ENCODE data around the gene LEFTY2. TPM values are rescaled to one million over a fixed set of nuclear protein-coding genes. Genes with fewer than 3 reads are reported as not detected.

Gene LEFTY2
- total and polyA plus RNA-seq, 4 experiments from 2014 or later: not detected

GRCh38 chr1:225919906-225920305 is 21.1 kb downstream of the LEFTY2 start:
- intact Hi-C loops (cut with micrococcal nuclease): no loop called here
- no peak overlapping the region for H3K27ac ChIP-seq (ENCODE audit: low read depth, low read length)
- peaks cover 47% of the 10 kb centered on the region for H3K4me1 ChIP-seq (ENCODE audit: insufficient read depth, low read length)
- H3K4me3 ChIP-seq (ENCODE audit: low read length in 2 of 2): no peak overlapping the region
- no peaks in the 10 kb centered on the region for H3K27me3 ChIP-seq (ENCODE audit: insufficient read depth, low read length)
- H3K27ac Mint-ChIP-seq: peak overlapping the region in 3 of 7 donors; percentile 9 to 79 (median 57)
- peaks cover 28 to 49% of the 10 kb centered on the region in 2 donors for H3K36me3 Mint-ChIP-seq
- H3K36me3 ChIP-seq (ENCODE audit: insufficient read depth, low read length): peaks cover 29% of the 10 kb centered on the region
- ChIA-PET CTCF (ENCODE audit: partially characterized antibody) (interaction anchor here (0.6 to 1.6 kb wide), 5 partner anchors 8 to 206 kb away, joined by 3 to 4 read pairs (median 3); no protein-coding TSS in a partner anchor), POLR2A (ENCODE audit: partially characterized antibody) (interaction anchor here (0.9 to 6.2 kb wide), 5 partner anchors 19 to 74 kb away, joined by 3 to 61 read pairs (median 3); partner anchors contain the start of gene TMEM63A)
- H3K27me3 Mint-ChIP-seq: no peaks in the 10 kb centered on the region
- no peaks in the 10 kb centered on the region for H3K9me3 ChIP-seq (ENCODE audit: control insufficient read depth in 1 of 2, low read length in 2 of 2)
- peaks cover 14 to 48% (median 30%) of the 10 kb centered on the region in 4 donors for H3K4me1 Mint-ChIP-seq
- DNase-seq: no peak
- no peaks in the 10 kb centered on the region for H3K9me3 Mint-ChIP-seq
- H3K4me3 Mint-ChIP-seq: peak overlapping the region in 5 of 8 donors; percentile 15 to 45 (median 36)

GRCh38 chr1:225918280-225918679 is 22.7 kb downstream of the LEFTY2 start:
- Mint-ChIP-seq H3K36me3 (peaks cover 28 to 43% of the 10 kb centered on the region in 2 donors), H3K4me1 (peaks cover 14 to 41% (median 26%) of the 10 kb centered on the region in 4 donors), H3K27ac (no peak overlapping the region), H3K27me3 (no peaks in the 10 kb centered on the region), H3K9me3 (no peaks in the 10 kb centered on the region), H3K4me3 (no peak overlapping the region)
- intact Hi-C loops (cut with micrococcal nuclease): no loop called here
- POLR2A ChIA-PET (ENCODE audit: partially characterized antibody): no interaction called here
- peaks cover 40% of the 10 kb centered on the region for H3K4me1 ChIP-seq (ENCODE audit: insufficient read depth, low read length)
- H3K4me3 ChIP-seq (ENCODE audit: low read length in 2 of 2): no peak overlapping the region
- H3K27me3 ChIP-seq (ENCODE audit: insufficient read depth, low read length): no peaks in the 10 kb centered on the region
- no peaks in the 10 kb centered on the region for H3K9me3 ChIP-seq (ENCODE audit: control insufficient read depth in 1 of 2, low read length in 2 of 2)
- no peak for DNase-seq
- CTCF ChIA-PET (ENCODE audit: partially characterized antibody): interaction anchor here (1.0 kb wide), 1 partner anchor 10 kb away, joined by 5 read pairs; no protein-coding TSS in a partner anchor
- H3K36me3 ChIP-seq (ENCODE audit: insufficient read depth, low read length): peaks cover 29% of the 10 kb centered on the region
- H3K27ac ChIP-seq (ENCODE audit: low read depth, low read length): no peak overlapping the region

- Histone ChIP-seq H3K27ac (ENCODE audit: low read depth, low read length) (no peak overlapping the region), H3K36me3 (ENCODE audit: insufficient read depth, low read length) (peaks cover 24% of the 10 kb centered on the region), H3K9me3 (ENCODE audit: control insufficient read depth in 1 of 2, low read length in 2 of 2) (no peaks in the 10 kb centered on the region), H3K27me3 (ENCODE audit: insufficient read depth, low read length) (no peaks in the 10 kb centered on the region), H3K4me3 (ENCODE audit: low read length in 2 of 2) (no peak overlapping the region), H3K4me1 (ENCODE audit: insufficient read depth, low read length) (peaks cover 33% of the 10 kb centered on the region)
- POLR2A ChIA-PET (ENCODE audit: partially characterized antibody): interaction anchor here (0.9 kb wide), 1 partner anchor 36 kb away, joined by 3 read pairs; no protein-coding TSS in a partner anchor
- Mint-ChIP-seq H3K4me3 (no peak overlapping the region), H3K9me3 (no peaks in the 10 kb centered on the region), H3K27me3 (no peaks in the 10 kb centered on the region), H3K27ac (peak overlapping the region in 2 of 7 donors; percentile 50 to 55), H3K4me1 (peaks cover 11 to 34% (median 22%) of the 10 kb centered on the region in 4 donors), H3K36me3 (peaks cover 28 to 42% of the 10 kb centered on the region in 2 donors)
- intact Hi-C loops (cut with micrococcal nuclease): no loop called here
- CTCF ChIA-PET (ENCODE audit: partially characterized antibody): interaction anchor here (1.0 kb wide), 1 partner anchor 9 kb away, joined by 5 read pairs; no protein-coding TSS in a partner anchor
- no peak for DNase-seq
These were observed 23.5 kb downstream of the LEFTY2 start for GRCh38 chr1:225917536-225917935.

GRCh38 chr1:225917101-225917500 is 23.9 kb downstream of the LEFTY2 start:
- DNase-seq: no peak
- Mint-ChIP-seq H3K4me1 (peaks cover 10 to 33% (median 21%) of the 10 kb centered on the region in 4 donors), H3K27me3 (no peaks in the 10 kb centered on the region), H3K36me3 (peaks cover 28 to 40% of the 10 kb centered on the region in 2 donors), H3K27ac (peak overlapping the region in 2 of 7 donors; percentile 3 to 55), H3K9me3 (no peaks in the 10 kb centered on the region), H3K4me3 (no peak overlapping the region)
- H3K9me3 ChIP-seq (ENCODE audit: control insufficient read depth in 1 of 2, low read length in 2 of 2): no peaks in the 10 kb centered on the region
- intact Hi-C loops (cut with micrococcal nuclease): no loop called here
- H3K4me1 ChIP-seq (ENCODE audit: insufficient read depth, low read length): peaks cover 28% of the 10 kb centered on the region
- H3K4me3 ChIP-seq (ENCODE audit: low read length in 2 of 2): no peak overlapping the region
- CTCF ChIA-PET (ENCODE audit: partially characterized antibody): interaction anchor here (0.6 kb wide), 1 partner anchor 12 kb away, joined by 3 read pairs; no protein-coding TSS in a partner anchor
- POLR2A ChIA-PET (ENCODE audit: partially characterized antibody): interaction anchor here (0.9 kb wide), 1 partner anchor 36 kb away, joined by 3 read pairs; no protein-coding TSS in a partner anchor
- H3K36me3 ChIP-seq (ENCODE audit: insufficient read depth, low read length): peaks cover 20% of the 10 kb centered on the region
- no peaks in the 10 kb centered on the region for H3K27me3 ChIP-seq (ENCODE audit: insufficient read depth, low read length)
- no peak overlapping the region for H3K27ac ChIP-seq (ENCODE audit: low read depth, low read length)

GRCh38 chr1:225915538-225915991 is 25.5 kb downstream of the LEFTY2 start:
- H3K9me3 Mint-ChIP-seq: no peaks in the 10 kb centered on the region
- no peaks in the 10 kb centered on the region for H3K9me3 ChIP-seq (ENCODE audit: control insufficient read depth in 1 of 2, low read length in 2 of 2)
- ChIA-PET CTCF (ENCODE audit: partially characterized antibody) (no interaction called here), POLR2A (ENCODE audit: partially characterized antibody) (interaction anchor here (2.3 kb wide), 1 partner anchor 8 kb away, joined by 9 read pairs; the partner anchor contains the start of gene PYCR2)
- no peak for DNase-seq
- H3K27ac ChIP-seq (ENCODE audit: low read depth, low read length): no peak overlapping the region
- peaks cover 26% of the 10 kb centered on the region for H3K4me1 ChIP-seq (ENCODE audit: insufficient read depth, low read length)
- H3K36me3 Mint-ChIP-seq: peaks cover 26 to 32% of the 10 kb centered on the region in 2 donors
- intact Hi-C loops (cut with micrococcal nuclease): no loop called here
- no peak overlapping the region for H3K27ac Mint-ChIP-seq
- H3K4me3 ChIP-seq (ENCODE audit: low read length in 2 of 2): no peak overlapping the region
- H3K27me3 Mint-ChIP-seq: no peaks in the 10 kb centered on the region
- H3K4me1 Mint-ChIP-seq: peaks cover 14 to 32% (median 19%) of the 10 kb centered on the region in 4 donors
- no peak overlapping the region for H3K4me3 Mint-ChIP-seq
- H3K27me3 ChIP-seq (ENCODE audit: insufficient read depth, low read length): no peaks in the 10 kb centered on the region
- peaks cover 4% of the 10 kb centered on the region for H3K36me3 ChIP-seq (ENCODE audit: insufficient read depth, low read length)

GRCh38 chr1:225914947-225915346 is 26.1 kb downstream of the LEFTY2 start:
- Histone ChIP-seq H3K27me3 (ENCODE audit: insufficient read depth, low read length) (no peaks in the 10 kb centered on the region), H3K9me3 (ENCODE audit: control insufficient read depth in 1 of 2, low read length in 2 of 2) (no peaks in the 10 kb centered on the region), H3K36me3 (ENCODE audit: insufficient read depth, low read length) (peaks cover 2% of the 10 kb centered on the region), H3K4me3 (ENCODE audit: low read length in 2 of 2) (no peak overlapping the region), H3K27ac (ENCODE audit: low read depth, low read length) (no peak overlapping the region), H3K4me1 (ENCODE audit: insufficient read depth, low read length) (peaks cover 26% of the 10 kb centered on the region)
- Mint-ChIP-seq H3K27me3 (no peaks in the 10 kb centered on the region), H3K4me3 (peak overlapping the region in 1 of 8 donors; percentile 40), H3K27ac (peak overlapping the region in 1 of 7 donors; percentile 22), H3K4me1 (peaks cover 16 to 32% (median 21%) of the 10 kb centered on the region in 4 donors), H3K36me3 (peaks cover 21 to 28% of the 10 kb centered on the region in 2 donors), H3K9me3 (no peaks in the 10 kb centered on the region)
- DNase-seq: no peak
- ChIA-PET POLR2A (ENCODE audit: partially characterized antibody) (interaction anchor here (2.3 kb wide), 1 partner anchor 9 kb away, joined by 9 read pairs; the partner anchor contains the start of gene PYCR2), CTCF (ENCODE audit: partially characterized antibody) (no interaction called here)
- intact Hi-C loops (cut with micrococcal nuclease): no loop called here

- intact Hi-C loops (cut with micrococcal nuclease): no loop called here
These were observed 26.6 kb downstream of the LEFTY2 start for GRCh38 chr1:225914391-225914790.

More at GRCh38 chr1:225914391-225914790, 26.6 kb downstream of the LEFTY2 start:
- H3K27me3 Mint-ChIP-seq: no peaks in the 10 kb centered on the region
- no peaks in the 10 kb centered on the region for H3K9me3 Mint-ChIP-seq
- peak overlapping the region in 2 of 7 donors; percentile 22 to 26 for H3K27ac Mint-ChIP-seq
- H3K36me3 ChIP-seq (ENCODE audit: insufficient read depth, low read length): no peaks in the 10 kb centered on the region
- H3K27ac ChIP-seq (ENCODE audit: low read depth, low read length): no peak overlapping the region
- H3K4me1 ChIP-seq (ENCODE audit: insufficient read depth, low read length): peaks cover 26% of the 10 kb centered on the region
- H3K4me1 Mint-ChIP-seq: peaks cover 20 to 32% (median 22%) of the 10 kb centered on the region in 4 donors
- ChIA-PET CTCF (ENCODE audit: partially characterized antibody) (interaction anchor here (1.0 to 1.2 kb wide), 2 partner anchors 17 to 138 kb away, joined by 3 read pairs; no protein-coding TSS in a partner anchor), POLR2A (ENCODE audit: partially characterized antibody) (interaction anchor here (1.3 to 6.3 kb wide), 3 partner anchors 10 to 136 kb away, joined by 6 to 49 read pairs (median 9); partner anchors contain the start of genes PYCR2 and SRP9)
- H3K4me3 Mint-ChIP-seq: no peak overlapping the region
- DNase-seq: no peak
- no peak overlapping the region for H3K4me3 ChIP-seq (ENCODE audit: low read length in 2 of 2)
- peaks cover 17 to 22% of the 10 kb centered on the region in 2 donors for H3K36me3 Mint-ChIP-seq
- H3K9me3 ChIP-seq (ENCODE audit: control insufficient read depth in 1 of 2, low read length in 2 of 2): no peaks in the 10 kb centered on the region
- H3K27me3 ChIP-seq (ENCODE audit: insufficient read depth, low read length): no peaks in the 10 kb centered on the region

Measured in CD4-positive, alpha-beta memory T cell (primary cell).